Aorta (tissue), 5 donors: Measurements from ENCODE around the gene SLC22A12. TPM values are rescaled to one million over a fixed set of nuclear protein-coding genes. Genes with fewer than 3 reads are reported as not detected.

Source experiments
- ATAC-seq: fragments of 200-7000 bp; cut with Tn5 transposase; one replicate; pipeline ENCODE4 v1.9.1; 2022; ENCODE audit warnings: moderate library complexity; ENCODE audit not compliant: low FRiP score
- DNase-seq, 2 donors: peaks; one replicate each; pipeline ENCODE4 v3.0.0-alpha.2; 2020
- H3K27ac ChIP-seq, 2 donors: one replicate each; pipeline ENCODE4 v1.5.1; 2013; ENCODE audit warnings: low read length in 2 of 2, mild to moderate bottlenecking in 2 of 2, moderate library complexity in 2 of 2, control low read depth in 1 of 2, inconsistent platforms in 1 of 2, low read depth in 1 of 2
- H3K27me3 ChIP-seq, 2 donors: one replicate each; pipeline ENCODE4 v1.6.1; 2013; ENCODE audit warnings: control low read depth in 1 of 2, low read length in 1 of 2, mild to moderate bottlenecking in 1 of 2, moderate library complexity in 1 of 2; ENCODE audit not compliant: insufficient read depth in 2 of 2, control insufficient read depth in 1 of 2
- H3K36me3 ChIP-seq, 2 donors: one replicate each; pipeline ENCODE4 v1.6.1; 2013; ENCODE audit warnings: control low read depth in 1 of 2, low read length in 1 of 2, mild to moderate bottlenecking in 1 of 2; ENCODE audit not compliant: insufficient read depth in 2 of 2, control insufficient read depth in 1 of 2
- H3K4me1 ChIP-seq, 2 donors: one replicate each; pipeline ENCODE4 v1.6.1; 2013; ENCODE audit warnings: low read length in 2 of 2, control low read depth in 1 of 2, mild to moderate bottlenecking in 1 of 2, moderate library complexity in 1 of 2; ENCODE audit not compliant: insufficient read depth in 2 of 2, control insufficient read depth in 1 of 2
- H3K4me3 ChIP-seq, 2 donors: one replicate each; pipeline ENCODE4 v1.5.1; 2013; ENCODE audit warnings: low read length in 2 of 2, control low read depth in 1 of 2, mild to moderate bottlenecking in 1 of 2
- H3K9me3 ChIP-seq: one replicate; pipeline ENCODE4 v1.6.1; 2013; ENCODE audit warnings: mild to moderate bottlenecking, low read length; ENCODE audit not compliant: control insufficient read depth
- WGBS, 2 donors: extraction: QIAGEN DNeasy Blood & Tissue Kit; methylation state at CpG; one replicate each; pipeline ENCODE4 v1.1.7; 2013; 5-methylcytosine and 5-hydroxymethylcytosine counted together
- intact Hi-C, 2 donors: fragments of 100-400 bp; cut with DNase I; formaldehyde crosslinking; loops; one replicate each; pipeline versions ENCODE4 v1.14.2 to v1.15.0; 2022
- polyA plus RNA-seq, 2 donors: library from polyadenylated mRNA; stranded (reverse); fragments of 200-250 nt; gene quantifications; one replicate each; pipeline ENCODE4 v1.2.3, GENCODE V29; 2013
- total RNA-seq, 2 donors: library from RNA; stranded (reverse); fragmentation: NEBNext Ultra II Directional; extraction: Animal tissue kit (Norgen Biotek cat#: 25700); gene quantifications; one replicate each; pipeline ENCODE4 v1.2.1, GENCODE V29; 2021
- donor health status: healthy with polysubstance abuse.
- donor health status: Bipolar disorder and iron deficiency.
- donor health status: DM: no; HTN: no; CAD: no.
- donor health status: DM: no; HTN: no; CAD: no.
- donor health status: DM: yes; HTN: yes; CAD: no.

SLC22A12 gene
- total and polyA plus RNA-seq, 4 donors: not detected

DNA sequence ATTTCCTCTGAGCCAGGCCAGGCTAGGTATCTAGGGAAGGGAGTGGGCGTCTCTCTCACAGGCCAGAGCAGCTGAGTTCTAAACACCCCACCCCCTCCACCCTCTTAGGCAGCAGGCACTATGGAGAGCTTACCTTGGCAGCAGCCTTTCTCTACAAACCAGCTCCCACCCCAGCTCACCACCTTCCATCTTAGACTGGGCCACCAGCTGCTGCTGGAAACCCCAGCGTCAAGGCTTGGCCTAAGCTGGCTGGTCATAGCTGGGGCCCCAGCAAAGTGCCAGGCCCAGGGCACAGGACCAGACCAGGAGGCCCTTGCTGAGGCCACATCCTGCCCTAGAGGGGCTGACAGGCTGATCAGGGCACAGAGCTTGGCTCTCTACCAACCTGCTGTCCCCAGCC, 20.2 kb downstream of the SLC22A12 start:
- 72 to 86% methylated on average over 2 of the region's 2 CpGs for WGBS, 2 donors
- no peak overlapping the region for H3K27ac ChIP-seq
- intact Hi-C loops: no loop called here

DNA sequence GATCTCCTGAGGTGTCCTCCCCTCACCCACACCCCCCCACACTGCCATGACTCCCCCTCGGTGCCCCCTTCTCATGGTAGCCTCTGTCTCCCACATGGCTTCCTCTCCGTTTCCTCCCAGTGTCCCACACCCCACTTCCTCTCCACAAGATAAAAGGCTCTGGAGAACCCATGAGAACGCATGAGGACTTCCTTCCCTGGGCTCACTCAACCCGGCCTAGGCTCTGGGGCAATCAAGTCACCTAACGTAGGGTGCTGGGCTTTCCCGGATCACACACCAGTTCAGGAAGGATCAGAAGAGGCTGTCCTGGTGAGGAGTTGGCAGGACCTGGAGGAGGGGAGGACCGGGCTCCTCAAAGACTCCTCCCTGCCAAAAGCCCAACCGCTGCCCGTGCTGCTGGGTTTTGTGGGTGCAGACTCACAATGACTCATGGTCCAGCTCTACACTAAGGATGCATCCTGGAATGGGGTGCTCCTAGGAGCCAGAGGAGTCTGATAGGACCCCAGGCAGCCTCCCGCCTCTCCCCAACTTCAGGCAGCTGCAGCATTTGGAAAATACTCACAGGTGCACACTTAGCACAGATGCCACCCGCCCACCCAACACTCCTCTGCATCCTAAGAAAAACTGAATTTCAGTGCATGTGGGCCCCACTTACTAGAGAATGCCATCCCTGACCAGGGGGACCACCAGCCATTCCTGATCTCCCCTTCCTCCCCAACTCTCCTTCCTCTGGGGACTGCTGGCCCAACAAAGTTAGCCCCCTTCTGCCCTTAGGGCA, 21.0 kb downstream of the SLC22A12 start:
- H3K9me3 ChIP-seq: no peaks in the 10 kb centered on the region
- no peaks in the 10 kb centered on the region for H3K4me1 ChIP-seq
- no peak for ATAC-seq
- H3K27ac ChIP-seq: no peak overlapping the region
- intact Hi-C loops: no loop called here
- DNase-seq: no peak
- WGBS, 2 donors: 75 to 83% methylated on average over 11 of the region's 11 CpGs
- H3K27me3 ChIP-seq: no peaks in the 10 kb centered on the region
- peaks cover 0 to 4% of the 10 kb centered on the region in 2 donors for H3K36me3 ChIP-seq
- H3K4me3 ChIP-seq: no peak overlapping the region

More for the DNA sequence above, 20.2 kb downstream of the SLC22A12 start:
- H3K4me1 ChIP-seq: no peaks in the 10 kb centered on the region
- peaks cover 0 to 2% of the 10 kb centered on the region in 2 donors for H3K36me3 ChIP-seq
- no peak for ATAC-seq
- no peak for DNase-seq
- no peak overlapping the region for H3K4me3 ChIP-seq
- H3K9me3 ChIP-seq: no peaks in the 10 kb centered on the region
- H3K27me3 ChIP-seq: no peaks in the 10 kb centered on the region

DNA sequence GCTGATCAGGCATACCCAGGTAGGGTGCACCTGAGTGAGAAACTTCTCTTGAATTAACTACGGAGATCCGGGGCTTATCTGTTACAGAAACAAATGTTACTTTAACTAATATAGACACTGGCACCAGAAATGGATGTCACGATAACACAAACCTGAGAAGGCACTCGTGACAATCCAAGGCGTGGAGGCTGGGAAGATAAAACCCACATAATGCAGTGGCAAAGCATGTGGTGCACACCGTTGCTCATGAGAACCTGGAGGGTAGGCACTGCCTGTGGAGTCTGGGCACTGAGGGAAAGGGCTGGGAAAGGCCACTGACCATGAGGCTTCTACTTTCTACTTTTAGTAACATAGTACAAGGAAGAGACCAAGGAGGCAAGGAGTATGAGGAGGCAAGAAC, 22.6 kb downstream of the SLC22A12 start:
- WGBS, 2 donors: 88 to 93% methylated on average over 6 of the region's 6 CpGs
- Histone ChIP-seq H3K4me1 (no peaks in the 10 kb centered on the region), H3K27ac (no peak overlapping the region), H3K36me3 (peaks cover 0 to 4% of the 10 kb centered on the region in 2 donors), H3K4me3 (no peak overlapping the region), H3K9me3 (no peaks in the 10 kb centered on the region), H3K27me3 (no peaks in the 10 kb centered on the region)
- ATAC-seq (no peak), DNase-seq (no peak)
- intact Hi-C loops: no loop called here

DNA sequence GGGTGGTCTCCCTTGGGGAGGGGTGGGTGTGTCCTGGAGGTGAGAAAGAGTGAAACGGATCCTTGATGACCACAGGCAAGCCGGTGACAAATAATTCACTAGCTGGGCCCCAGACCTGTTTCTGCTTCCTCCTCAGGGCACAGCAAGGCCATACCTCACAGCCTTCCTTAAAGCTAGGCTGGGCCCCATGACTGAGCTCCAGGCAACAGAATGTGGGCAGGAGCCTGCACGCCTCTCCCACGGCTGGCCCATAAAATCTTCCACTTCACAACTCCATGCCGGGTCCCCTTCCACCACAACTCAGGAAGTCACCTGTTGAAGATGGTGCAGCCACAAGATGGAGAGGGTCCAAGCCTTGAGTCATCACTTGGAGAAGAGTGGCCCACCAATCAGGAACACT, 23.9 kb downstream of the SLC22A12 start:
- Histone ChIP-seq H3K4me1 (no peaks in the 10 kb centered on the region), H3K36me3 (peaks cover 0 to 4% of the 10 kb centered on the region in 2 donors), H3K4me3 (no peak overlapping the region), H3K27me3 (no peaks in the 10 kb centered on the region), H3K27ac (no peak overlapping the region), H3K9me3 (no peaks in the 10 kb centered on the region)
- ATAC-seq (no peak), DNase-seq (no peak)
- intact Hi-C loops: no loop called here
- whole genome bisulfite sequencing, 2 donors: 65 to 84% methylated on average over 5 of the region's 5 CpGs

DNA sequence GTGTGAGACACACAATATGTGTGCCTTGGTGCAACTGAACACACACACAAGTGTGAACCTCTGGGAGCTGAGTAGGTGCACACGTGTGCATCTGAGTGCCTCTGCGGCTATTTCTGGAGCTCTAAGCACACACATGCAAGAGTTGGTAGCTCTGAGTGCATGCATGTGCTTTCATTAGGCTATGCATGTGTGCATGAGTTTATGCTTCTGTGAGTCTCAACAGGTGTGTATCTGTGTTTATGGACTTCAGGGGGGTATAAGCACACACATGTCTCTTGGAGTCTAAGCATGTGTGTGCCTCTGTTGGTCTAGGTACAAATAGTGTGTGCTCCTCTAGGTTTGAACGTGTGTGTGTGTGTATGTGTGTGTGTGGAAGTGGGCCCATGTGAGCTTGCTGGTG, 25.8 kb downstream of the SLC22A12 start:
- Histone ChIP-seq H3K27me3 (no peaks in the 10 kb centered on the region), H3K27ac (no peak overlapping the region), H3K9me3 (no peaks in the 10 kb centered on the region), H3K4me1 (no peaks in the 10 kb centered on the region), H3K36me3 (peaks cover 0 to 4% of the 10 kb centered on the region in 2 donors), H3K4me3 (no peak overlapping the region)
- ATAC-seq: no peak
- 87 to 90% methylated on average over 3 of the region's 3 CpGs for WGBS, 2 donors
- intact Hi-C loops: no loop called here
- no peak for DNase-seq

DNA sequence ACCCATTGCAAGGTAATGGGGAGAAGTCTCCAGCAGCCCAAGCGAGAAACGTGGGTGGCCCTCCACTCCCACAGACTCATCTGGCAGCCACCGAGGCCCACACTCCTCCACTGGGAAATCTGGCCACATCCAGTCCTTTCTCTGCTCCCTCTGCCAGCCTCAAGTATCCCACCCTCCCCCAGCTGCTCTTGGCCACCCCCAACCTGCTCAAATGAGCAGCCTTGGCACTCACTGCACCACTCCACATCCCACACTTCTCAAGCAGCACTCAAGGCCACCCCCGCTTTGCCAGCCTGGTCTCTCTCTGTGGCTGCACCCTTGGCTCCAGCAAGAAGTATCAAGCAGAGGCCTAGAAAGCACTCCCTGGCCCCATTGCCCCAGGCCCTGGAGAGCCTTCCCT, 28.2 kb downstream of the SLC22A12 start:
- Histone ChIP-seq H3K4me1 (no peaks in the 10 kb centered on the region), H3K27ac (no peak overlapping the region), H3K36me3 (peaks cover 0 to 4% of the 10 kb centered on the region in 2 donors), H3K9me3 (no peaks in the 10 kb centered on the region), H3K4me3 (no peak overlapping the region), H3K27me3 (no peaks in the 10 kb centered on the region)
- no peak for DNase-seq
- ATAC-seq: no peak
- intact Hi-C loops: no loop called here
- WGBS, 2 donors: 78 to 86% methylated on average over 4 of the region's 4 CpGs

DNA sequence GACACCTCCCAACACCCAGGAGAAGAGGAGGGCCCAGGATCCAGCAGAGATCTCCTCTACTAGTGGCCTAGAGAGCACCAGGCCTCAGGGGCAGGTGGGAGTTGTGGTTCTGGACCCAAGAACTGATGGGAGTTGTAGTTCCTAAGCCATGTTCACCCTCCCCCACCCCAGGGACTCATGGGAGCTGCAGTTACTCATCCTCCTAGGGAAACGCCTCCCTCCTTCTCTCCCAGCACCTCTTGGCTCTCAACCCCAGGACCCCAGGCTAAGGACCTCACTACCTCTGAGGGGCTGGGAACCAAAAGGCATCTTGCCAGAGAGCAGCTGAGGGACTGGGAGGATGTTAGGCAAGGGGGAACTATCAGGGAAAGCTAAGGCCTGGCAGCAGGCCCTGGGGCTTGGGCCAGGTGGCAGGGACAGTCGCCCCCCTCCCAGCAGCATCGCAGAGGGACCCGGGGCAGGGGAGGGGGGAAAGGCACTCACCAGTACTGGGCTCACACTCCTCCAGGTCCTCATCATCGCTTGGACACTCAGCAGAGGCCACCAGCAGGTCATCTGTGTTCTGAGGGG, 28.9 kb downstream of the SLC22A12 start:
- no peak for DNase-seq
- WGBS, 2 donors: 49 to 51% methylated on average over 5 of the region's 5 CpGs
- no peak overlapping the region for H3K27ac ChIP-seq
- no peaks in the 10 kb centered on the region for H3K9me3 ChIP-seq
- intact Hi-C loops: no loop called here
- peaks cover 0 to 4% of the 10 kb centered on the region in 2 donors for H3K36me3 ChIP-seq
- no peaks in the 10 kb centered on the region for H3K4me1 ChIP-seq
- peak; percentile 14 for ATAC-seq
- H3K4me3 ChIP-seq: no peak overlapping the region
- H3K27me3 ChIP-seq: no peaks in the 10 kb centered on the region

DNA sequence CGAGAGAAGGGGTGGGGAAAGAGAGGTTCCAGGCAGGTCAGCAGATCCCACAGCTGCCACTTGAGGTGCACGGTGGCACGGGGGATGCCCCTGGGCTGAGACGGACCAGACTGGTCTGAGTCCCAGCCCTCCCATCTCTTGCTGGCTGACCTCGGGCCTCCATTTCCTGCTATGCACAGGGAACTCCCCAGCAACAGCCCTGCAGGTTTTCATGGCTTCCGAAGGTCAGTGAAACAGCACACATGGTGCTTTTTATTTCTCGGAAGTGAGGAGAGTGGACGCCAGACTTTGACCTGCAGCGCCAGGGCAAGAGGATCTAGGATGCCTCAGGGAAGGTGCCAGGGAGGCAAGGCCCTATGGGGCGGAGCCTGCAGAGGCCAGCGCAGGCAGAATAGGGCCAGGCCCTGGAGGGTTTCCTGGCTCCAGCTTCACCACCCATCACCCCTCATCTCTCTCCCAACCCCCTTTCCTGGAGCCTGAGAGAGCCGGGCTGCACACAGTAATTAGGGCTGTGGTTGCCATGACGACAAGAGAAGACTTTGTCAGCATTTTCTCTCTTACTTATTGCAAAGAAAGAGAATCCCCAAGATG, 29.5 kb downstream of the SLC22A12 start:
- DNase-seq (no peak), ATAC-seq (peak; percentile 30)
- intact Hi-C loops: no loop called here
- Histone ChIP-seq H3K27ac (no peak overlapping the region), H3K4me1 (no peaks in the 10 kb centered on the region), H3K9me3 (no peaks in the 10 kb centered on the region), H3K36me3 (peaks cover 0 to 3% of the 10 kb centered on the region in 2 donors), H3K4me3 (no peak overlapping the region), H3K27me3 (no peaks in the 10 kb centered on the region)
- 64 to 74% methylated on average over 13 of the region's 13 CpGs for WGBS, 2 donors
